GM19397 (cell line): ENCODE data around the gene RNF7.
"Not testable (repeated sequence)": the region's sequence is repeated elsewhere in the genome, so short reads cannot be mapped to it uniquely, and the experiment has no call there.

Source experiments
- ATAC-seq: cut with Tn5 transposase; IDR thresholded peaks from one replicate; pipeline ENCODE4 v1.9.1; 2021; ENCODE audit warnings: mild to moderate bottlenecking, moderate library complexity; ENCODE audit not compliant: unreplicated experiment

RNF7 gene

GRCh38 chr3:141777957-141778813 is 40.1 kb downstream of the RNF7 start:
- no peak for ATAC-seq

GRCh38 chr3:141779667-141780066 is 41.6 kb downstream of the RNF7 start:
- ATAC-seq = no peak

DNA sequence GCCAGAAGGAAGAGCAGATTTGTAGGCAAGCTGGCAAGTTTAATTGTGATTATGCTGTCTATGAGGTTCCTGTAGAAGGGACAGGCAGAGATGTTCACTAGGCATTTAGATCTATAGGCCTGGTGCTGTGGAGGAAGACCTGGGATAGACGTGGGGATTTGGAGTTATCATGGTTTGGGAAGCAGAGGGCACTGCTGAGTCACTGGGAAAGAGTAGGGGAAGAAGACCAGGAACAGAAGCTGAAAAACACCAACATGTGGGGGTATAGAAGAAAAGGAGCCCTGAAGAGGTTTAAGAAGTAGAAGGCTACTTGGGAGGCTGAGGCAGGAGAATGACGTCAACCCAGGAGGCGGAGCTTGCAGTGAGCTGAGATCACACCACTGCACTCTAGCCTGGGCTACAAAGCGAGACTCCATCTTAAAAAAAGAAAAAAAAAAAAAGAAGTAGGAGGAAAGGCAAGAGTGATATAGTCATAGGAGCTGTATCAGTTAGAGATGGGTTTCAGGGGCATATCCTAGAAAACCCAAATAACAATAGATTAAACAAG is 44.4 kb downstream of the RNF7 start:
- no peak for ATAC-seq

DNA sequence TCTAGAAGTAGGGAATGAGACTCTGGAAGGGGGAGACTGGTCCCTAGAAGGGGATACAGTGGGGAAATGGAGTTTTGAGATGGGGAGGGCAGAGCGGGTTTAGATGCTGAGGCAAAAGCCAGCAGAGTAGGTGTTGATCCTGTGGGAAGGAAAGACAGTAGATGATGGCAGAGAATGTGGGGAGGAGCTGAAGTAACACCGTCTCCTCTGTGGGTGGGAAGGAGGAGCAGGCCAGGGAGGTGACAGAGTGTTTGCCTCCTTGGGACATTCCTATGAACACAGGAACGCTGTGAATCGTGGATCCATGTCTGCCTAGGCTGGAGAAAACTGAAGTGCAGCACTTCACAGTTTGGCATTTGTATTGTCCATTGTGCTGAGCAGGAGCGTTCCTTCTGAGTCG is 45.5 kb downstream of the RNF7 start:
- ATAC-seq = no peak

DNA sequence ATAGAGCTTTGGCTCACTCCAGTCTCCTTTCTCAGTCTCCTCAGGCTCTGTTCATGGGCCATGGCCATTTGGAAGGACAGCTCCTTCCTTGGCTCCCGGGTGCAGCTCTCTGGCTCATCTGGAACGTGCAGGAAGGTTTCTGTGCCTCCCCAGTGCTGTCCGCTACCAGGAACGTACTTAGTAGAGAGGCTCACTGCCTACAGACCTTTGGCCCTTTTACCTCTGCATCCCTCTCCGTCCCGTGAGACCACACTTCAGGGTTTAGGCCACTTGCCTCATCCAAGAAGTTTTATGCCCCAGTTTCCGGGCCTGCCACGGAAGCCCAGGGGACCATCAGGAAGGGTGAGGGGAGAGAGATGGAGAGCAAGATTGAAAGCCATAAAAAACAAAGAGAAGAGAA is 46.0 kb downstream of the RNF7 start:
- no peak for ATAC-seq

- ATAC-seq = no peak
Observed at GRCh38 chr3:141784531-141784930, 46.4 kb downstream of the RNF7 start.

DNA sequence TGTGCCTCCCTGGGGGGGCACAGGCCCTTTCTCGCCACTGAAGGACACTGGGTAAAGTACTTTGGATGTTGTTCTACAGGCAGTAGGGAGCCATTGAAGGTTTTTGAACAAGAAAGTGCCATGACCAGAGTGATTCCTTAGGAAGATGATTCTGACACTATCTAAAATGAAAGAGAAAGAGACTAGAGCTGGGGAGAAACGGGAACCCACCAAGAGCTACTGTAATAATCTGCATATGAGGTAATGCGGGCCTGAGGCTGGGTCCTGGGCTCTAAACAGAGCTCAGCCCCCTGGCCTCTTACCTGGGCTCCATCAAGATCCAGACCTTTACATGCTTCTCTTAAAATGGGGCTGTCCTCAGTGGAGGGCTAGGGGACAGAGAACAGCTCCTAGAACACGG is 50.1 kb downstream of the RNF7 start:
- ATAC-seq = no peak

- not testable (repeated sequence) for ATAC-seq
Observed at GRCh38 chr3:141788750-141789149, 50.7 kb downstream of the RNF7 start.

- no peak for ATAC-seq
Observed at GRCh38 chr3:141789281-141789680, 51.2 kb downstream of the RNF7 start.

DNA sequence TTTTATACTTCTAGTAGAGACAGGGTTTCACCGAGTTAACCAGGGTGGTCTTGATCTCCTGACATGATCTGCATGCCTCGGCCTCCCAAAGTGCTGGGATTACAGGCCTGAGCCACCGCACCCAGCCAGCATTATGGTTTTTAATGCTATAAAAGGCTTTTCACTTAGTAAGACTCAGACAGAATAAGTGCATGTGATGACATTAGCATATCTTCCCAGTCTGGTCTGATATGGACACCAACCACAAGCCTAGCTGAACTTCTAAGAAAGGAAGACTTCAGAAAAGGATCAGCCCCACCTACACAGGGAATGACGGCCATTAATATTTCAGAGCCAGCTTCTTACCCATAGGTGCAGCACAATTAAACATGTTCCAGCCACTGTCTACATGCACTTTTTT is 52.1 kb downstream of the RNF7 start:
- no peak for ATAC-seq

DNA sequence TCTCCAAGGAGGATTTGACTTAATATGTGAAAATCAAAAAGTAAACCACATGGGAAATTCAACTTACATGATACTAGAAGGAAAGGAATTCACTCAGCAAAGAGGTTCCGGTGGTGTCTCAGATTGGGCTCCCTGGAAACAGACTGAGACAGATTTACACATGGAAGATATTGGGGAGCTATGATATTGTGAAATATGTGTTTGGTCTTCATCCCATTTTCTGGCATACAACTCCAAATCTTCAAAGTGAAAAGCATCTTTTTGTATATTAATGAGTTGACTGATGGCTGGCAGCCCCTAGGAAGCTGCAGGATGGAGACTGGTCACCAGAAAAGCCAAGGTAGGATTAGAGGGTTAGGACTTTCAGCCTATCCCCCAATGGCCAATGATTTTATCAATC is 54.4 kb downstream of the RNF7 start:
- ATAC-seq = no peak

- no peak for ATAC-seq
Observed at GRCh38 chr3:141793476-141794260, 55.6 kb downstream of the RNF7 start.

GRCh38 chr3:141795276-141795675 is 57.2 kb downstream of the RNF7 start:
- no peak for ATAC-seq

DNA sequence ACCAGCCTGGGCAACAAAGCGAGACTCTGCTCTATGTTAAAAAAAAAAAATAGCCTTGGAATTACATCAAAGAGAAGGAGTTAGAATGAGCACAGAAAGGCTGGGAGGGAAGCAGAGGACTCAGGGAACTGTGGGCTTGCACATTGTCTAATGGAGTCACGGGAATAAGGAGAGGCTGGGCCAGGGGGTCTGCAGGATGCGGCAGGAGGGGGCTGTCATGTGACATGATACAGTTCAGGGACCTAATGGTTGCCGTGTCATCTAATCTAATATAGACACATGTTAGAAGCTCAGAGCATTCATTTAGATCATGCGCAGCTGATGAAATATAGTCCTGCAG is 57.6 kb downstream of the RNF7 start:
- no peak for ATAC-seq

DNA sequence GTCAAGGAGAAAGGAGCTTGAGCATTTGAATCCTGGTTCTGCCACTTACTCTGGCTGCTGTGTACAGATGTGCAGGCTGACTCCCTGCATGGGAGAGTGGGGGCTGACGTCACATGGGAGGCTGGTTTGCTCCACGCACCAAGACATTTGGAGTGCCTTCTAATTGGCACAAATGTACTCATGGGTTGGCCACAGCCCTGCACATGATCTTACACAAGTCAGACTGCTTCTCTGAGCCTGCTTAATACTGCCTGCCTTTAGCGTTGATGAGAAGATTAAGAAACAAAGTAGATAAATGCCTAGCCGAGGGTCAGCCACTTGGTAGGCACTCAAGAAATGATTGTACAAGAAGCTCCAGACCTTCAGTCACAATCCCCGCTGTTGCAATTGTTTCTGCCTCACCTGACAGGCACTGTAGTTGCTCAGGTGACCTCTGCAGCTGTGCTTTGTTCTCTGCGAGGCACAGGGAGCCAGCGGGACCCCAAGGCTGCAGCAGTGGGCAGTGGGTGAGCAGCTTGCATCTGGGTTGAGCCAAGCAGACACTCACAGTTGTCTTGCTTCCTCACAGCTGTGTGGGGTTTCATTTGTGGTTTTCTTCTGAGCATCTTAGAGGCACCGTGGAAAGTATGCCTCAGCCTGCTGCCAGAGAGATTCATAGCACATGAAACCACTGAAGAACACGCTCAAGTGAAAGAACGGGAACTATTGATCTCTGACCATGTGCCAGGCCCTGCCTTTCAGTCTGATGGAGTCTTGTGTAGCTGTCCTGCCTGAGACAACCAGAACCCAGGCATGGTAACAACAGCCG is 58.2 kb downstream of the RNF7 start:
- ATAC-seq = peak; percentile 96
